B cell (primary cell): ENCODE measurements around the gene CERK. TPM values are rescaled to one million over a fixed set of nuclear protein-coding genes. Genes with fewer than 3 reads are reported as not detected.

Experiments
- ATAC-seq: fragments of 200-7000 bp; cut with Tn5 transposase; one replicate; pipeline ENCODE4 v1.10.0; 2021; ENCODE audit warnings: low read depth, mild to moderate bottlenecking, moderate number of reproducible peaks, moderate library complexity
- CTCF ChIA-PET: fragments of 350-600 bp; sonication (Branson Sonifier 250); formaldehyde crosslinking; loops from one replicate; lab custom pipeline; 2021; ENCODE audit warnings: antibody characterized with exemption, inconsistent platforms; lab: Charles Lee
- POLR2A ChIA-PET: fragments of 350-600 bp; sonication (Branson Sonifier 250); formaldehyde crosslinking; loops from one replicate; lab custom pipeline; 2021; ENCODE audit warnings: antibody characterized with exemption; lab: Charles Lee
- DNase-seq: peaks from one replicate; pipeline ENCODE4 v3.0.0; 2013
- H2AFZ ChIP-seq: 2 replicates; pipeline ENCODE4 v1.6.1; 2012; ENCODE audit warnings: mild to moderate bottlenecking, low read depth, low read length; ENCODE audit not compliant: insufficient read depth, poor library complexity, severe bottlenecking
- H3K27ac ChIP-seq, 2 donors: 1 replicate in 1 of 2; 2 replicates in 1 of 2; pipeline ENCODE4 v1.5.1; 2012 to 2013; ENCODE audit warnings: low read length in 2 of 2, mild to moderate bottlenecking in 2 of 2, moderate library complexity in 1 of 2
- H3K27me3 ChIP-seq, 4 experiments: fragments of 200-600 bp in 1 of 4; sonication (generic) in 1 of 4; replicated peaks in 1 of 4; 1 replicate in 2 of 4; 2 replicates in 2 of 4; pipeline versions ENCODE4 v1.6.1 to v1.7.0; 2013 to 2016; ENCODE audit warnings: low read length in 3 of 4, mild to moderate bottlenecking in 2 of 4, mixed read lengths in 1 of 4, moderate library complexity in 1 of 4; ENCODE audit not compliant: insufficient read depth in 4 of 4, control insufficient read depth in 3 of 4; ENCODE audit errors: control extremely low read depth in 1 of 4
- H3K36me3 ChIP-seq, 2 experiments: replicated peaks in 1 of 2; 1 replicate in 1 of 2; 2 replicates in 1 of 2; pipeline versions ENCODE4 v1.6.1 to v1.7.1; 2013; ENCODE audit warnings: low read length in 1 of 2; ENCODE audit not compliant: insufficient read depth in 2 of 2, control insufficient read depth in 1 of 2; ENCODE audit errors: control extremely low read depth in 1 of 2, extremely low read depth in 1 of 2
- H3K4me1 ChIP-seq, 2 donors: fragments of 200-600 bp in 1 of 2; sonication (generic) in 1 of 2; 1 replicate in 1 of 2; 2 replicates in 1 of 2; pipeline versions ENCODE4 v1.5.1 to v1.6.1; 2013 to 2017; ENCODE audit warnings: low read length in 2 of 2; ENCODE audit not compliant: control insufficient read depth in 2 of 2, insufficient read depth in 2 of 2
- H3K4me2 ChIP-seq: replicated peaks from 2 replicates; pipeline ENCODE3; 2012; ENCODE audit warnings: mild to moderate bottlenecking, low read depth, low read length; ENCODE audit not compliant: poor library complexity, severe bottlenecking
- H3K4me3 ChIP-seq, 5 experiments: fragments of 200-600 bp in 1 of 5; sonication (generic) in 1 of 5; 1 replicate in 3 of 5; 2 replicates in 2 of 5; pipeline versions ENCODE4 v1.5.1 to v1.7.0; 2011 to 2016; ENCODE audit warnings: low read length in 4 of 5, mild to moderate bottlenecking in 4 of 5, low read depth in 2 of 5, control low read depth in 1 of 5, moderate library complexity in 1 of 5; ENCODE audit not compliant: insufficient read depth in 1 of 5; ENCODE audit errors: control extremely low read depth in 1 of 5, extremely low read depth in 1 of 5
- H3K79me2 ChIP-seq: fragments of 200-600 bp; sonication (generic); one replicate; pipeline ENCODE4 v1.6.0; 2016; ENCODE audit warnings: low read length; ENCODE audit not compliant: control insufficient read depth, insufficient read depth
- H3K9ac ChIP-seq: fragments of 200-600 bp; sonication (generic); 2 replicates; pipeline ENCODE4 v1.6.1; 2017; ENCODE audit warnings: mild to moderate bottlenecking, low read length, moderate library complexity
- H3K9me3 ChIP-seq, 3 donors: one replicate each; pipeline versions ENCODE4 v1.6.1 to v1.7.1; 2013; ENCODE audit warnings: low read length in 2 of 3; ENCODE audit not compliant: control insufficient read depth in 2 of 3, insufficient read depth in 1 of 3; ENCODE audit errors: control extremely low read depth in 1 of 3
- H4K20me1 ChIP-seq: 2 replicates; pipeline ENCODE4 v1.6.0; 2012; ENCODE audit warnings: mild to moderate bottlenecking, low read length; ENCODE audit not compliant: insufficient read depth, control insufficient read depth, poor library complexity, severe bottlenecking
- H3K27ac Mint-ChIP-seq: one replicate; pipeline ENCODE4 v1.8.0; 2021; ENCODE audit warnings: mixed read lengths
- H3K27me3 Mint-ChIP-seq: one replicate; pipeline ENCODE4 v1.8.0; 2021; ENCODE audit warnings: mixed read lengths
- H3K4me1 Mint-ChIP-seq: one replicate; pipeline ENCODE4 v1.8.0; 2021; ENCODE audit warnings: mixed read lengths
- H3K4me3 Mint-ChIP-seq: one replicate; pipeline ENCODE4 v1.8.0; 2021; ENCODE audit warnings: mixed read lengths
- H3K9me3 Mint-ChIP-seq: one replicate; pipeline ENCODE4 v1.8.0; 2022; ENCODE audit warnings: mixed read lengths; ENCODE audit not compliant: insufficient read depth
- CTCF ChIP-seq: fragments of 200-600 bp; IDR thresholded peaks from one replicate; pipeline ENCODE4 v1.8.0; 2022; ENCODE audit warnings: antibody characterized with exemption, mild to moderate bottlenecking
- EZH2 ChIP-seq: IDR thresholded peaks from 2 replicates; pipeline ENCODE4 v1.6.1; 2012; ENCODE audit warnings: borderline replicate concordance, low read depth, mild to moderate bottlenecking, moderate library complexity, low read length; ENCODE audit not compliant: insufficient read depth, poor library complexity, severe bottlenecking
- WGBS: methylation state at CpG from one replicate; pipeline ENCODE4 v1.1.5; 2013; ENCODE audit warnings: missing lambda C conversion rate; ENCODE audit not compliant: insufficient coverage; 5-methylcytosine and 5-hydroxymethylcytosine counted together
- intact Hi-C: fragments of 100-400 bp; cut with micrococcal nuclease; formaldehyde crosslinking; loops from one replicate; pipeline ENCODE4 v1.10.0; 2022
- polyA plus RNA-seq: library from polyadenylated mRNA; depleted of rRNA; stranded (reverse); fragments of >200 nt; gene quantifications from 2 replicates; pipeline ENCODE4 v1.2.3, GENCODE V29; 2012
- total RNA-seq, 2 donors: library from RNA; stranded (reverse); fragments of 120-200 nt in 1 of 2; gene quantifications; 1 replicate in 1 of 2; 2 replicates in 1 of 2; pipeline versions ENCODE4 v1.2.3 to v1.2.4, GENCODE V29; 2013 to 2022

The CERK gene
- total and polyA plus RNA-seq, 2 donors (not counting 1 experiment from before 2014, with no cell fraction given) = 23.2 to 48.3 TPM

GRCh38 chr22:46666577-46667244 lies 71.3 kb downstream of the CERK start:
- no peak overlapping the region for H3K27ac Mint-ChIP-seq
- POLR2A ChIA-PET = no interaction called here
- no peak overlapping the region for H2AFZ ChIP-seq
- peaks cover 27% of the 10 kb centered on the region for H4K20me1 ChIP-seq
- TF ChIP-seq EZH2 (no peak), CTCF (no peak)
- H3K4me3 Mint-ChIP-seq = no peak overlapping the region
- intact Hi-C loops = no loop called here
- no peaks in the 10 kb centered on the region for H3K27me3 Mint-ChIP-seq
- H3K4me1 Mint-ChIP-seq = peaks cover under 1% of the 10 kb centered on the region
- CTCF ChIA-PET = interaction anchor here (0.9 to 2.2 kb wide), 2 partner anchors 49 to 103 kb away, joined by 3 to 7 read pairs; no protein-coding TSS in a partner anchor
- no peak overlapping the region for H3K27ac ChIP-seq
- H3K36me3 ChIP-seq = peaks cover 0 to 70% of the 10 kb centered on the region in 2 experiments
- no peaks in the 10 kb centered on the region for H3K27me3 ChIP-seq
- no peaks in the 10 kb centered on the region for H3K79me2 ChIP-seq
- no peak overlapping the region for H3K9ac ChIP-seq
- no peak overlapping the region for H3K4me2 ChIP-seq
- no peaks in the 10 kb centered on the region for H3K9me3 Mint-ChIP-seq
- 97% methylated on average over 15 of the region's 17 CpGs for WGBS
- no peak for DNase-seq
- no peak overlapping the region for H3K4me3 ChIP-seq
- H3K4me1 ChIP-seq = peaks cover under 1% of the 10 kb centered on the region in 2 donors
- no peak for ATAC-seq
- H3K9me3 ChIP-seq = peaks cover 0 to 4% (median 0%) of the 10 kb centered on the region in 3 donors

- CTCF ChIA-PET = interaction anchor here (0.9 to 2.2 kb wide), 2 partner anchors 49 to 102 kb away, joined by 3 to 7 read pairs; no protein-coding TSS in a partner anchor
- Histone ChIP-seq H3K9ac (no peak overlapping the region), H3K79me2 (peaks cover 1% of the 10 kb centered on the region), H3K36me3 (peaks cover 0 to 79% of the 10 kb centered on the region in 2 experiments), H3K4me1 (no peaks in the 10 kb centered on the region), H3K4me2 (no peak overlapping the region), H3K27me3 (no peaks in the 10 kb centered on the region), H4K20me1 (peaks cover 34% of the 10 kb centered on the region), H3K9me3 (peaks cover 0 to 4% (median 0%) of the 10 kb centered on the region in 3 donors), H3K27ac (no peak overlapping the region), H2AFZ (no peak overlapping the region), H3K4me3 (no peak overlapping the region)
- Mint-ChIP-seq H3K27ac (no peak overlapping the region), H3K4me3 (no peak overlapping the region), H3K27me3 (no peaks in the 10 kb centered on the region), H3K4me1 (no peaks in the 10 kb centered on the region), H3K9me3 (no peaks in the 10 kb centered on the region)
- intact Hi-C loops = no loop called here
- POLR2A ChIA-PET = no interaction called here
- WGBS = 98% methylated on average over 14 of the region's 18 CpGs
- DNase-seq = no peak
- no peak for TF ChIP-seq CTCF
- TF ChIP-seq EZH2 = no peak
- ATAC-seq = no peak
These were observed 72.2 kb downstream of the CERK start for GRCh38 chr22:46665751-46666280.
